C4-2B (cell line): Measurements from ENCODE around the gene LRRC8B.

Experiments
- H3K27ac ChIP-seq: fragments of 450-650 bp; 2 replicates; pipeline ENCODE4 v1.5.1; 2017
- CTCF ChIP-seq: fragments of 450-650 bp; conservative IDR thresholded peaks from 2 replicates; pipeline ENCODE4 v1.5.1; 2017; ENCODE audit warnings: mild to moderate bottlenecking
- ZFX ChIP-seq: fragments of 450-650 bp; IDR thresholded peaks from 2 replicates; pipeline ENCODE4 v1.6.1; 2017

LRRC8B gene

GRCh38 chr1:89565521-89565920, 40.9 kb downstream of the LRRC8B start:
- TF ChIP-seq ZFX = no peak
- H3K27ac ChIP-seq = no peak overlapping the region

GRCh38 chr1:89566761-89567174, 42.1 kb downstream of the LRRC8B start:
- no peak for TF ChIP-seq CTCF
- TF ChIP-seq ZFX = no peak
- no peak overlapping the region for H3K27ac ChIP-seq

- no peak for TF ChIP-seq ZFX
- TF ChIP-seq CTCF = no peak
- H3K27ac ChIP-seq = no peak overlapping the region
These were observed 43.2 kb downstream of the LRRC8B start for GRCh38 chr1:89567797-89568196.

GRCh38 chr1:89573410-89573809, 48.8 kb downstream of the LRRC8B start:
- H3K27ac ChIP-seq = no peak overlapping the region
- TF ChIP-seq CTCF = no peak
- no peak for TF ChIP-seq ZFX

GRCh38 chr1:89574621-89575020, 50.0 kb downstream of the LRRC8B start:
- no peak overlapping the region for H3K27ac ChIP-seq
- no peak for TF ChIP-seq CTCF
- no peak for TF ChIP-seq ZFX

GRCh38 chr1:89575207-89575606, 50.6 kb downstream of the LRRC8B start:
- H3K27ac ChIP-seq = no peak overlapping the region
- TF ChIP-seq CTCF = no peak
- TF ChIP-seq ZFX = no peak

- TF ChIP-seq ZFX (no peak), CTCF (no peak)
- no peak overlapping the region for H3K27ac ChIP-seq
These were observed 51.4 kb downstream of the LRRC8B start for GRCh38 chr1:89576013-89576412.

- no peak for TF ChIP-seq CTCF
- TF ChIP-seq ZFX = no peak
- no peak overlapping the region for H3K27ac ChIP-seq
These were observed 53.5 kb downstream of the LRRC8B start for GRCh38 chr1:89578151-89578550.
